GM18505 (cell line): ENCODE results near the gene CACNA1A.
"Not testable (repeated sequence)": the region's sequence is repeated elsewhere in the genome, so short reads cannot be mapped to it uniquely, and the experiment has no call there.

Experiments used
- ATAC-seq: cut with Tn5 transposase; IDR thresholded peaks from one replicate; pipeline ENCODE4 v1.9.1; 2021; ENCODE audit not compliant: unreplicated experiment
- POLR2A ChIP-seq: IDR thresholded peaks from 4 replicates; pipeline ENCODE4 v1.6.1; 2011; ENCODE audit warnings: borderline replicate concordance; ENCODE audit not compliant: insufficient read depth, insufficient read length; ENCODE audit errors: extremely low read depth

CACNA1A gene

DNA sequence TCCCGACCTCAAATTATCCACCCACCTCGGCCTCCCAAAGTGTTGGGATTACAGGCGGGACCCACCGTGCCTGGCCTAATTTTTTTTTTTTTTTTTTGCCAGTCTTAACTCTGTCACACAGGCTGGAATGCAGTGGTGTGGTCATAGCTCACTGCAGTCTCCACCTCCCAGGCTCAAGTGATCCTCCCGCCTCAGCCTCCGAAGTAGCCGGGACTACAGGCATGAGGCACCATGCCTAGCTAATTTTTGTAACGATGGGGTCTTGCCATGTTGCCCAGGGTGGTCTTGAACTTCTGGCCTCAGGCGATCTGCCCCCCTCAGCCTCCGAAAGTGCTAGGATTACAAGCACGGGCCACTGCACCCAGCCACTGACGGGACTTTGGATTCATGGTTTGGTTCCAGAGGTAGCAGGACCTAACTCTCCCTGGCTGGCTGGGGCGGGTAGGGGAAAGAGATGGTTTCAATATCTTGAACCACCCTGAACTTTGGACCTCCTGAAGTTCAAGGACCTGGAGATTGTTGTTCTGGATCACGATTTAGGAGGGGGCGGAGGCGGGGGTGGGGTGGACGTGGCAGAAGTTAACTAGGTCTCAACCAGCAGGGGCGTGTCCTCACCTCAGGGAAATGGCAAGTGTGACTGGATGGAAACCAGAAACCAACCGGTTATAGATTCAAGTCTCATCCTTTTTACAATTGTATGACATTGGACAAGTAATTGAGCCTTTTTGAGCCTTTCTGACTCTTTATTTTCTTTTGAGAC is 315.3 kb downstream of the CACNA1A start:
- ATAC-seq = no peak
- TF ChIP-seq POLR2A = no peak

DNA sequence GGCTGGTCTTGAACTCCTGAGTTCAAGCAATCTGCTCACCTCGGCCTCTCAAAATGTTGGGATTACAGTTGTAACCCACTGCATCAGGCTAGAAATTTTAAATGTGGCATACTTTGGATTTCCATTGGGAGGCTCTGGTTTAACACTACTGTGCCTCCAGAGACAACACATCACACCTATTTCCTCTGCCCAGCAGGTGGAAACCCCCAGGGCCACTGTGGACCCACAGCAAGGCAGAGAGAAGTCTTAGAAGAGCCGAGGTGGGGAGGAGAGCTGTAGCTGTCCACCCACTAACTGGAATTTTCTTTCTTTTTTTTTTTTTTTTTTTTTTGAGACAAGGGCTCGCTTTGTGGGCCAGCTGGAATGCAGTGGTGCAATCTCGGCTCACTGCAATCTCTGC is 316.7 kb downstream of the CACNA1A start:
- no peak for ATAC-seq
- TF ChIP-seq POLR2A = no peak

DNA sequence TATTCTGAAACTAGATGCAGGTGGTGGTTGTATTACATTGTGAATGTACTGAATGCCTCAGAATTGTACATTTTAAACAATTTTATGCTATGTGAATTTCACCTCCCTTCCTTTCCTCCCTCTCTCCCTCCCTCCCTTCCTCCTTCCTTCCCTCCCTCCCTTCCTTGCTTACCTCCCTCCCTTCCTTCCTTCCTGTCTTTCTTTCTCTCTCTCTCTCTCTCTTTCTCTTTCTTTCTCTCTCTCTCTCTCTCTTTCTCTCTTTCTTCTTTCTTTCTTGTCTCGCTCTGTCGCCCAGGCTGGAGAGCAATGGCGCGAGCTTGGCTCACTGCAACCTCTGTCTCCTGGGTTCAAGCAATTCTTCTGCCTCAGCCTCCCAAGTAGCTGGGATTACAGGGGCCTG is 318.9 kb downstream of the CACNA1A start:
- TF ChIP-seq POLR2A = no peak
- no peak for ATAC-seq

DNA sequence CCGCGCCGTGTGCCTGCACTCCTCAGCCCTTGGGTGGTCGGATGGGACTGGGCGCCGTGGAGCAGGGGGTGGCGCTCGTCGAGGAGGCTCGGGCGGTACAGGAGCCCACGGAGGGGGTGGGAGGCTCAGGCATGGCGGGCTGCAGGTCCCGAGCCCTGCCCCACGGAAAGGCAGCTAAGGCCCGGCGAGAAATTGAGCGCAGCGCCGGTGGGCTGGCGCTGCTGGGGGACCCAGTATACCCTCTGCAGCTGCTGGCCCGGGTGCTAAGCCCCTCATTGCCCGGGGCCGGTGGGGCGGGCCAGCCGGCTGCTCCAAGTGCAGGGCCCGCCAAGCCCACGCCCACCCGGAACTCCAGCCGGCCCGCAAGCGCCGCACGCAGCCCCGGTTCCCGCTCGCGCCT is 319.6 kb downstream of the CACNA1A start:
- not testable (repeated sequence) for ATAC-seq

DNA sequence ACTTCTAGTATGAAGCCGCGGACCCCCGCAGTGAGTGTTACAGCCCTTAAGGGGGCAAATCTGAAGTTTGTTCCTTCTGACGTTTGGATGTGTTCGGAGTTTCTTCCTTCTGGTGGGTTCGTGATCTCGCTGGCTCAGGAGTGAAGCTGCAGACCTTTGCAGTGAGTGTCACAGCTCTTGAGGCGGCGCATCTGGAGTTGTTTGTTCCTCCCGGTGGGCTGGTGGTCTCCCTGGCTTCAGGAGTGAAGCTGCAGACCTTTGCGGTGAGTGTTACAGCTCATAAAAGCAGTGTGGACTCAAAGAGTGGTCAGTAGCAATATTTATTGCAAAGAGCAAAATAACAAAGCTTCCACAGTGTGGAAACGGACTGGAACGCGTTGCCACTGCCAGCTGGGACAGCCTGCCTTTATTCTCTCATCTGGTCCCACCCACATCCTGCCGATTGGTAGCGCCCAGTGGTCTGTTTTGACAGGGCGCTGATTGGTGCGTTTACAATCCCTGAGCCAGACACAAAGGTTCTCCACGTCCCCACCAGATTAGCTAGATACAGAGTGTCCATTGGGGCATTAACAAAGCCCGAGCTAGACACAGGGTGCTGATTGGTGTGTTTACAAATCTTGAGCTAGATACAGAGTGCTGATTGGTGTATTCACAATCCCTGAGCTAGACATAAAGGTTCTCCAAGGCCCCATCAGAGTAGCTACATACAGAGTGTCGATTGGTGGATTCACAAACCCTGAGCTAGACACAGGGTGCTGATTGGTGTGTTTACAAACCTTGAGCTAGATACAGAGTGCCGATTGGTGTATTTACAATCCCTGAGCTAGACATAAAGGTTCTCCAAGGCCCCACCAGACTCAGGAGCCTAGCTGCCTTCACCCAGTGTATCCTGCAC is 320.3 kb downstream of the CACNA1A start:
- ATAC-seq = not testable (repeated sequence)

DNA sequence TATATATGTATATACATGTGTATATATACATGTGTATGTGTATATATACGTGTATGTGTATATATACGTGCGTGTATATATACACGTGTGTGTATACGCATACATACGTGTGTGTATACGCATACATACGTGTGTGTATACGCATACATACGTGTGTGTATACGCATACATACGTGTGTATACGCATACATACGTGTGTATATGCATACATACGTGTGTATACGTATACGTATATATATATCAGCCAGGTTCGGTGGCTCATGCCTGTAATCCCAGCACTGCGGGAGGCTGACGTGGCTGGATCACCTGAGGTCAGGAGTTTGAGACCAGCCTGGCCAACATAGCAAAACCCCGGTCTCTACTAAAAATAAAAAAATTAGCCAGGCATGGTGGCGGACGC is 321.4 kb downstream of the CACNA1A start:
- ATAC-seq = not testable (repeated sequence)

DNA sequence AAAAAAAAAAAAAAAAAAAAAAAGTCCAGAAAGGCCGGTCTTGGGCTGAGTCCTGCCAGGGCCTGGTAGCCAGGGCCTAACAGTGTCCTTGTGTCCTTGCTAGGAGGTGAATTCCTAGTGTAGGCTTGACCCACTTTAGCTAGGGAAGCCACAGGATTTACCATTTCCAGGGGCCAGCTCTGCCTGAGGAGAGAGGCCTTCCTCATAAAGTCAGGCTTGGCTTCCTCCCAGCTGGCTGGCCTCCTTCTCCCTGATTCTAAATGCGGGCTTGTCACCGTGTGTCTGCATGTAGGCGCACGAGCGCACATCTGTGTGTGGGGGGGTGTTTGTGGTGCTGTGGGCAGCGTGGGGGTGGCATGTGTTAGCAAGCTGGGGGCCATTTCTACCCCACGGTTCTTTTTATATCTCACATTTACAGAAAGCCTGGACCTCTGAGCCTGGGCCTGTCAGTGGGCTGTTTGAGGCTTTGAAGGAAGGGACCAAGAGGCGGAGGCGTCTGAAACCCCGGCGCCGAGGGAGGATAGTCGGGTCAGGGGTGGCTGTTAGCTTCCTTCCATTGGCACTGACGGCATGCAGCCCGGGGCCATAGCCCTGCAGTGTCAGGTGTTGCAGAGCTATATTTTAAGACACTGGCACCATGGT is 324.4 kb downstream of the CACNA1A start:
- no peak for TF ChIP-seq POLR2A
- ATAC-seq = no peak

DNA sequence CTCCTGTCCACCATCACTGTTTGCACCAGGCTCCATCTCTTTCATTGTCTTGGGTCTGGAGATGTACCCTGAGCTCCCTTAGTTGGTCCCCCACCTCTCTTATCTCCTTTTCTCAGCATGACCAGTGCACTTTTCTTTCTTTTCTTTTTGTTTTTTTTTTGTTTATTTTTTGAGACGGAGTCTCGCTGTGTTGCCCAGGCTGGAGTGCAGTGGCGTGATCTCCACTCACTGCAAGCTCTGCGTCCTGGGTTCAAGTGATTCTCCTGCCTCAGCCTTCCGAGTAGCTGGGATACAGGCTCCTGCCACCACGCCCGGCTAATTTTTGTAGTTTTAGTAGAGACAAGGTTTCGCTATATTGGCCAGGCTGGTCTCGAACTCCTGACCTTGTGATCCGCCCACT is 328.0 kb downstream of the CACNA1A start:
- not testable (repeated sequence) for ATAC-seq

DNA sequence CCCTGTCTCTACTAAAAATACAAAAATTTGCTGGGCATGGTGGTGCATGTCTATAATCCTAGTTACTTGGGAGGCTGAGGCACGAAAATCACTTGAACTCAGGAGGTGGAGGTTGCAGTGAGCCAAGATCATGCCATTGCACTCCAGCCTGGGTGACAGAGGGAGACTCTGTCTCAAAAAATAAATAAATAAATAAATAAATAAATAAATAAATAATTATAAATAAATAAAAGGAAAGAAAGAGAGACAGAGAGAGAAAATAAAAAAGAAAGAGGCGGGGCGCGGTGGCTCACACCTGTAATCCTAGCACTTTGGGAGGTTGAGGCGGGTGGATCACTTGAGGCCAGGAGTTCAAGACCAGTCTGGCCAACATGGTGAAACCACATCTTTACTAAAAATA is 328.7 kb downstream of the CACNA1A start:
- not testable (repeated sequence) for ATAC-seq

DNA sequence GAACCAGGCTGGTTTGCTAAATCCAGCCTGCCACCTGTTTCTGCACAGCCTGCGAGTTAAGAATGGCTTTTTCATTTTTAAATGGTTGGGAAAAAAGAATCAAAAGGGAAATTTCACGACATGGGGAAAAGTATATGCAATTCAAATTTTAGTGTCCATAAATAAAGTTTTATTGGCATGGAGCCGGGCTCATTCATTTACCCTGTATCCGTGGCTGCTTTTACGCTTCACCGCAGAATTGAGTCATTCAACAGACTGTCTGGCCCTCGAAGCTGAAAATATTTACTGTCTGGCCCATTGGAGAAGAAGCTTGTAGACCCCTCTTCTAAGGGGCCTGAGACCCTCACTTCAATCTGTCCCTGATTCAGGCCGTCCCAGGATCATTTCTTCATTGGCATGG is 329.9 kb downstream of the CACNA1A start:
- no peak for TF ChIP-seq POLR2A
- ATAC-seq = no peak

DNA sequence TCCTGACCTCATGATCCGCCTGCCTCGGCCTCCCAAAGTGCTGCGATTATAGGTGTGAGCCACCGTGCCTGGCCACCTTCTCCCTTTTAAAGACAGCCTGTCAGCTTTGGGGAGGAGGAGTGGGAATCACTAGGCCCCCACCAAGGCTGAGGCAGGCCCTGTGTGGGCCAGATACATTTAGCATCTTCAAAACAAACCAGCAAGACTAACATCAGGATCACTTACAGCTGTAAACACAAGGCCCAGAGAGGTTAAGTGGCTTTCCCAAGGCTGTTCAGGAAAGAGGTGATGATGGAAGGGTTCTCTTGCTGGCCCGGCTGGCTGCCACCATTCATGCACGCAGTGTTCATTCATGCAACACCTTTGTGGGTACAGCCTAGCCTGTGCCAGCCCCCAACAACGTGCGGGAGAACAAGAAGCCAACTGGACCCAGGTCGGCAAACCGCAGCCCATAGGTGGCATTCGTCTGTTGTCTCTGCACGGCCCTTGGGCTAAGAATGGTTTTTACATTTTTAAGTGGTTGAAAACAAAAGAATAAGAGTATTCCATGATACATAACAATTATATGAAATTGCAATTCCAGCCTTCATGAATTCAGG is 333.0 kb downstream of the CACNA1A start:
- no peak for ATAC-seq

DNA sequence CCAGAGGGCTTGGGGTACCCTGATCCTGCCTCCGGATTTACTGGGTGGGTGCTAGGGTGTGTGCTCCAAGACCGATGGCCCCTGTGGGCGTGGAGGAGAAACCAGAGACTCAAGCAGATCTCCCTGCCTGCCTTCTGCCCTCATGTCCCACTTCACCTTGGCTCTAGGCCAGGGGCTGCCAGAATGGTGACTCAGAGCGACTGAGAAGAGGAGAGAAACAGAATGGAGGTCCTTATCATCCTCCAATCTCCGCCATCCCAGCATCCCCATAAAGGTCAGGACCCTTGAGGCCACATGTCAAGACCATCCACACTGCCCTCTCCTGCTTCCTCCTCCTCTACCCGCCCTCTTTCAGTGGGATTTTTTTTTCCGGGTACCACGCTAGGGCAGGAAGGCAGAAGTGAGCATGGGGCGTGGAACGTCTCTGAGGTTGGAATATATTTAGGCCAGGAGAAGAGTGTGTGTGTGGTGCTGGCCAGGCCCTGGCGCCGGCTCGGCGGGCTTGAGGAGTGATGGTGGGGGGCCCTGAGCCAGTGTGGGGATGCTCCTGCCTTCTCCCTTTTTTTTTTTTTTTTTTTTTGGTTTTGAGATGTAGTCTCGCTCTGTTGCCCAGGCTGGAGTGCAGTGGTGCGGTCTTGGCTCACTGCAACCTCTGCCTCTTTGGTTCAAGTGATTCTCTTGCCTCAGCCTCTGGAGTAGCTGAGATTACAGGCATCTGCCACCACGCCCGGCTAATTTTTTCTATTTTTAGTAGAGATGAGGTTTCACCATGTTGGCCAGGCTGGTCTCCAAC is 333.7 kb downstream of the CACNA1A start:
- ATAC-seq = no peak
- TF ChIP-seq POLR2A = no peak

More for the DNA sequence above, 333.0 kb downstream of the CACNA1A start:
- no peak for TF ChIP-seq POLR2A

DNA sequence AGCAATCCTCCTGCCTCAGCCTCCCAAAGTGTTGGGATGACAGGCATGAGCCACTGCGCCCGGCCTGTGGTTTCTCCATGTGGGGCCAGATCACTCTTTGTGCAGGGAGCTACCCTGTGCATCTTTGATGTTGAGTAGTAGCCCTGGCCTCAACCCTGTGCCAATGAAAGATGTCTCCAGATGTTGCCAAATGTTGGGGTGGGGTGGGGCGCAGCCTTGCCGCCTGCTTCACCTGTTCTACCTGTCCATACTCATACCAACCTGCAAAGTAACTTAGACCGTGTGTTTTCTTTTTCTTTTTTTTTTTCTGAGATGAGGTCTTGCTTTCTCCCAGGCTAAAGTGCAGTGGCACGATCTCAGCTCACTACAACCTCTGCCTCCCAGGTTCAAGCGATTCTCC is 335.1 kb downstream of the CACNA1A start:
- no peak for ATAC-seq
- TF ChIP-seq POLR2A = no peak
